ENCODE results near the gene FBRS. TPM values are rescaled to one million over a fixed set of nuclear protein-coding genes. Genes with fewer than 3 reads are reported as not detected.
A peak's percentile ranks its signal among the peaks of the same experiment; 100 is the strongest.

The FBRS gene
- total and polyA plus RNA-seq, 2 of the 13 experiments (the other 11 are each of a cell fraction or from before 2014, with no cell fraction given) = 13.7 to 16.2 TPM

GRCh38 chr16:30698816-30699614, 40.8 kb downstream of the FBRS start, which contains the start of gene SRCAP (continued):
- TF ChIP-seq TCF12 (IDR thresholded peaks at IDR 0.05) (no peak), TCF12 (CRISPR knock-in tag; IDR thresholded peaks at IDR 0.05) (peak; percentile 32; the same call in 1 of the 2 replicates), HIVEP1 (CRISPR knock-in tag; IDR thresholded peaks at IDR 0.05) (0 out of 2 replicates have a peak, but pooled peaks have one; percentile 46), ZNF432 (CRISPR knock-in tag; IDR thresholded peaks at IDR 0.05; ENCODE audit: borderline replicate concordance) (no peak), ZKSCAN5 (CRISPR knock-in tag; IDR thresholded peaks at IDR 0.05) (0 out of 2 replicates have a peak, but pooled peaks have one; percentile 5), YY1 (IDR thresholded peaks at IDR 0.05; ENCODE audit: insufficient read depth, insufficient replicate concordance, low read depth, low read length) (peak; percentile 49), MXI1 (IDR thresholded peaks at IDR 0.05; ENCODE audit: borderline replicate concordance, low read depth, low read length) (peak; percentile 34; the same call in 2 of the 3 replicates), ARID4A (CRISPR knock-in tag; IDR thresholded peaks at IDR 0.05; ENCODE audit: borderline replicate concordance) (peak; percentile 64; the same call in 1 of the 2 replicates), FOXA3 (CRISPR knock-in tag; IDR thresholded peaks at IDR 0.05) (0 out of 2 replicates have a peak, but pooled peaks have one; percentile 43), ATF7 (IDR thresholded peaks at IDR 0.05) (no peak), ATF7 (CRISPR knock-in tag; IDR thresholded peaks at IDR 0.05) (no peak; the same call in 1 of the 2 replicates), ZBTB14 (CRISPR knock-in tag; IDR thresholded peaks at IDR 0.05) (peak; percentile 92), ZNF234 (CRISPR knock-in tag; conservative IDR thresholded peaks at IDR 0.05) (no peak), BRF2 (CRISPR knock-in tag; IDR thresholded peaks at IDR 0.05) (peak; percentile 47; the same call in 1 of the 2 replicates), ZSCAN31 (CRISPR knock-in tag; IDR thresholded peaks at IDR 0.05; ENCODE audit: low read depth) (peak; percentile 69), ZNF589 (CRISPR knock-in tag; conservative IDR thresholded peaks at IDR 0.05) (no peak), TFAP4 (IDR thresholded peaks at IDR 0.05; ENCODE audit: borderline replicate concordance, low read depth) (peak; percentile 40; the same call in 1 of the 2 replicates), YEATS2 (CRISPR knock-in tag; IDR thresholded peaks at IDR 0.05; ENCODE audit: borderline replicate concordance) (peak; percentile 59; the same call in 1 of the 2 replicates), ZSCAN5A (CRISPR knock-in tag; IDR thresholded peaks at IDR 0.05; ENCODE audit: borderline replicate concordance) (0 out of 2 replicates have a peak, but pooled peaks have one; percentile 7)
